ENCODE results near the gene ZDHHC1.
"Not testable (repeated sequence)": the region's sequence is repeated elsewhere in the genome, so short reads cannot be mapped to it uniquely, and the experiment has no call there.

The ZDHHC1 gene

DNA sequence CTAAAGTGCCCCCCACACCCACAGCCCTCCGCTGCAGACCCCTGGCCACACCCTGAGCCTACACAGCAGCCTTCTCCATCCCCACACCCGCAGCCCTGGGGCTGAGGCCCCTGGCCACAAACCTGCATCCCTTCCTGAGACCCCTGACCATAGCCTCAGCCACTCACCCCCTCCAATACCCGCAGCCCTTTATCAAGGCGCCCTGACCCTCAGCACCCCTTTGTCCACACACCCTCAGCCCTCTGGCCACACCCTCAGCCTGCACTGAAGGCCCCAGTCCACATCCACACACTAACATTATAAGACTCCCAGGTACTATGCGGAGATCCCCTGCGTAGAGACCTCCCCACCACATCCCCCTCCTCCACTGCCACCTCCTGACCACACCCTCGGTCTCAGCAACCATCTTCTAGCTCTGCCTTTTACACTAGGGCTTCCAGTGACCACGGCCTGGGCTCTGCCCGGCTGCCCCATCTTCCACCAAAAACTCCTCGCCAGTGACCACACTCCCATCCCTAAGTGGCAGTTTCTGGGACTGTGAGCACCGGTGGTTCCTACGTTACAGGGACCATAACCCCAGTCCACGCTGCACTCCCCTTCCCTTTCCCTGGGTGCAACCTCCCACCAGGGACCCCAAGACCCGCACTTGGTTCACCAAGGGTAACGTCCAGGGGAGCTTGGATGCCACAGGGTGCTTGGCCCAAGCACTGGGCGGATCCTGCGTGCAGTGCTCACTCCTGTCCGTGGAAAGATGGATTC is 23.8 kb downstream of the ZDHHC1 start:
- no peak for DNase-seq

- DNase-seq = no peak
Observed at GRCh38 chr16:67391424-67392300, 24.6 kb downstream of the ZDHHC1 start.

GRCh38 chr16:67390816-67391423 is 25.4 kb downstream of the ZDHHC1 start:
- DNase-seq = no peak

DNA sequence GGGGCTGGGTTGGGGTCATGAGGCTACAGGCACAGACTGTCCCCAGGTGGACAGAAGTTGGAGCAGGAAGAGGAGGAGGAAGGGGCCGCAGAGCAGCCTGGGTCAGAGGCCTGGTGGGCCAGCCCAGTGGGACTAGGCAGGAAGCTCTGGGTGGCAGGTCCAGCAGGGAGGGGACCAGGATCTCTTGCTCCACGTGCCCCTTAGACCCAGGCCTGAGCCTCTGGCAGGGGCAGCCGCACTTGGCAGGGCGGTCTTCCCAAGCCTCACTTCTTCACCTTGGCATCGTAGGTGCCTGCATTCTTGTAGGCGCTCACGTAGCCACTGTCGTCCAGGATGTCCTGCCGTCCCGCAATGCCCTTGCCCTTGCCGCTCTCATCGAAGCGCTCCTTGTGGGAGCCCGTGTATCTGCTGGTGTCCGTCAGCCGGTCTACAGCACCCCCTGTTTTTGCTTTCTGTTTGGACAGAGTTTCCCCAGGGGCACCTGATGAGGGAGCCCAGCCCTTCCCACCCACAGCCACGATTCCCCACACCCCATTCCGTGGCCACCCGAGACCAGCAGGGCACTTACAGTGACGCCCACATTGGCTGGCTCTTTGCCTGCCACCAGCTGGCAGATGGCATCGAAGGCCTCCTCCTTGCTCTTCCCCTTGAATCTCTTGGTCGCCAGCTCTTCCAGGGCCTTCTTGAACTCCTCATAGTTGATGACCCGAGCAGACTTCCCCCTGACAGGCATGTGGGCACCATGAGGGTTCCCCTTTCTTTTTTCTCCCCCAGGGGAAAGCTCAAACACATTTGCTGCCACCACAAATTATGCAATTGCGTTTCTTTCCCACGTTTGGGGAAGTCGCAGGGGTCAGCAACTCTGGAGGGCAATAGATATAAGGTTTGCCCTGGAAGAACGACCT is 26.1 kb downstream of the ZDHHC1 start:
- DNase-seq = no peak

DNA sequence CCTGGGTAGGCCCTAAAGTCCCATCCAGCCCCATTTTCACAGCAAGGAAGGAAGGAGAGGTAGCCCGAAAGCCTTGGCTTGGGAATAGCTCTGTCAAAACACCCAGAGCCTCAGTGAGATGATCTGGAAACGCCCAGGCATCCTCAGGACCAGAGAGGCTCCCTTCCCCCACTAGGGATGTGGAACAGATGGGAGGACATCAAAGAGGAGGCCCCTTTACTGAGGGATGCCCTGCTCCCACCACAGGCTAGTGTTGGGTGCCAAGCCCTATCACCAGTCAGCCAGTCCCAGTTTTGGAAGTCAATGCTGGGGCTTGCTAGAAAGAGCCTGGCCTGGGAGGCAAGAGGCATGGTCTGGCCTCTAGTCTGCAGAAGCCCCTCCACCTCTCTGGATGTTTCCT is 27.7 kb downstream of the ZDHHC1 start:
- DNase-seq = no peak

GRCh38 chr16:67388191-67388590 is 28.1 kb downstream of the ZDHHC1 start:
- DNase-seq = no peak

DNA sequence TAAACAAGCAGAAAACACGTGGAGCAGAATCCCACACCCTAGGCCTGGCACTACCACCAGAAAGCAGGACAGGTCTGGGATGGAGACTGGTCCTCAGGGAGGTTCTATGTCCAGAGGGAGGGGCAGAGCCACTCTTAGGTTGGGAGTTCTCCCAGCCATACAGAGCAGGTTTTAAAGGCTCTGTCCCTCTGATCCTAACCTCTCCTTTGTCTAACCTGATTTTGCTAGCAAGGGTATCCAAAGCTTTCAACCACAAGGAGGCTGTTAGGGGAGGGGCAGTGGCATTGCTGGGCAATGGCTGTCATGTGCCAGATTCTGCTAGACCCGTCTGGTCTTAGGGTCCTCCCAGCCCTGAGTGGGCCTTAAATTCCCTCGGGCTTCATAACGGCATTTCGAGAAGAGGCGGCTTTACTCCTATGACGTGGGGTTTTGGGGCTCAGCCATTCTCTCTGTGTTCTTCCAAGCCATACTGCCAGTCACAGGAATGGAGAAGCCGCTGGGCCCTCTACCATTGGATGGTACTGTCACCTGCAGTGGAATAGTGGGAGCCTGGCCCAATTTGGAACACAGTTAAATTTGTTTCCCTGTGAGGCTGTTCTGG is 28.7 kb downstream of the ZDHHC1 start:
- DNase-seq = no peak

DNA sequence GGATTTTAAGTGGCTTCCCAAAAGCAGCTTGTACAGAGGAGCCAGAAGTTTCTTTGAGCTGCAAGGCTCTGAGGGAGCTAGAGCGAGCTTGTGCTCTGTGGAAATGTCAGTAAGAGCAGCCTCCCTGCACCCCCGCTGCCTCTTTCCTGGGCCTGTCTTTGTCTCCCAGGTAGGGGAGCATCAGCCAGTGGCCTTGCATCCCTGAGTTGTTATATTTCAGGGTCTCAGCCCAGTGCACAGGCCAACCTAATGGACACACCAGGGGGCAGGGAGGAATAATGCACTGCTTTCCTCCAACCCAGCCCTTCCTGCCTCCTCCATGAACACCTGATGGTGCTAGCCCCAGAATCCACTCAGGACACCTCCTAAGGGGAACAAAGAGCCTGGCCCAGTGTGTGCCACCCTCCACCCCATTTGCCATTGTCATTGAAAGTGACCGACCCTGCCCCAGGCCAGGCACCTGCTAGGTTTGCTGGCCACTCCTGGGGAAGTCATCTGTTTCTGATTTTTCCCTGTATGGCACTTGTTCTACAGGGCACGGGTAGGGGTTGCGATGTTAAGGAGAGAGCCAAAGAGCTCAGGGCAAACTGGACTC is 29.3 kb downstream of the ZDHHC1 start:
- no peak for DNase-seq

DNA sequence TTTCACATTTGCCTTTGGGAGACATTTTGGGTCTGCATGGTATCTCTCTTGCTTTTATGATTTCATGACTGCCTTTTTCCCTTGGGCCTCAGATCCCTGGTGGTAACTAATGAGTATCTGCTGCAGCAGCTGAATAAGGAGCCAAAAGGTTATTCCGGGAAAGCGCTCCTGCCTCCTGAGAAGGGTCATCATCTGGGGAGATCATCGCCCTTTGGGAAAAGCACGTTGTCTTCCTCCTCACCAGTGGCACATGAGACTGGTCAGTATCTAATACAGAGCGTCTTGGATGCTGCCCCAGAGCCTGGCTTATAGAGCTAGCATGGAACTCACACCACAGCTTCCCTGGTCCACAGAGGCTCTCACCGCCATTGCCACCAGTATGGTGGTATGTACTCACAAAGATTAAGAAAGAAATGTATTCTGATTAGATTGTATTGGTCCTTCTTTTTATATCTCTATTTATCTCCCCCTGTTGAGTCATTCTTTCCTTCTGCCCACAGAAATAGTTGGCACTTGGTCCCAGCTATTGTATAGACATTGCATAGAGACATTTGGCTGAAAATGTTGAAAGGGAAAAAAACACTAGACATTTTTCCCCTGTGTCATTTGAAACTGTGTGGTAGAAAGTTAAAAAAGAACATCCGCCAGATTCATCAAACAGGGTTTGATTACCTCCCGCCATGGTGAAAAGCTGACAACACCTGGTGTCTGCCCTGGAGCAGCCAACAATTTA is 31.3 kb downstream of the ZDHHC1 start:
- DNase-seq = no peak

DNA sequence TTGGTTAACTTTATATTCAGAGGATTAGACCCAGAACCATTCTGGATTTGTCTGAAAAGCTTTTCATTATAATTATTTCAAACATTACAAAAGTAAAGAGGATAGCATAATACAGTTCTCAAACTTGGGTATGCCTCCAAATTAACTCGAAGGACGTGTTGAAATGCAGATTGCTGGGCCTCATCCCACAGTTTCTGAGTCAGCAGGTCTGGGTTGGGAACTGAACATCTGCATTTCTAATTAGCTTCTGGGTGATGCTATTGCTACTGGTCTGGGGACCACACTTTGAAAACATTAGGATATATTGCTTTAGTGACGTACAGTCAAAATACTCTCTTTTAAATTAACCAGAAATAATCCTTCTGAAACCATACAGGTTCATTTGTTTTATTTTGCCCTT is 33.0 kb downstream of the ZDHHC1 start:
- DNase-seq = no peak

- no peak for DNase-seq
Observed at GRCh38 chr16:67378642-67379041, 37.6 kb downstream of the ZDHHC1 start.

- not testable (repeated sequence) for DNase-seq
Observed at GRCh38 chr16:67376012-67376411, 40.3 kb downstream of the ZDHHC1 start.

DNA sequence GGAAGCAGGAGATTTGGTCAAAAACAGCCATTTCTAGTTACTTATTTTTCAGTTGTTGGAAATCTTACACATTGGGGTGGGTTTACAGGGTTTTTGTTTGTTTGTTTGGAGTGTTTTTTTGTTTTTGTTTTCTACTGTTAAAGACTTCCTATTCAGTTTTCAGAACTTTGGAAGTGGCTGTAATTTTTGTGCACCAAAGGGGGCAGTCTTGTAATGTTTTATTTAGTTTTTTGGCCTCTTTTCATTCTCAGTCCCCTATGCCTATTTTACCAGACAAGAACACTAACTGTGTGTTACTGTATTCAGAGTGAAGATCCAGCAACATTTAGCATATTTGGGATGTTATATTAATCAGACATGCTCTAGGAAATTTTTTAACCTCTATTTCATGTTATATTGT is 43.6 kb downstream of the ZDHHC1 start:
- no peak for DNase-seq

DNA sequence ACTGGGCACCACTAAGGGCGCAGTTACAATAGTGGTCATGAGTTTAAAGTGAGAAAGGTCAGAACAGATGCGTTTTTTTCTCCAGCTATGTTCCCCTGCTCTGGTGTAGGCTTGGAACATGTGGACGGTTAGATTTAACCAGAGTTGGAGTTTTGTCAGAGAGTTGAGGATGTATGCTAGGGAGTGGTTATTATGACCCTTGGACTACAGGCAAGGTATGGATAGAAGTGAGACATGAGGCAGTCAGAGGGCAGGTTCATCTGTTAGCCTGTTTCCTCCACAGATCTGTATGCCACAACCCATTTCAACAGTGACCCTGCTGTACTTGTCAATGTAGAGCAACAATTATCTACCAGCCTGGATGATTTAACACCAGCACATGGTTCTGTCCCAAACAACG is 45.6 kb downstream of the ZDHHC1 start:
- no peak for DNase-seq

DNA sequence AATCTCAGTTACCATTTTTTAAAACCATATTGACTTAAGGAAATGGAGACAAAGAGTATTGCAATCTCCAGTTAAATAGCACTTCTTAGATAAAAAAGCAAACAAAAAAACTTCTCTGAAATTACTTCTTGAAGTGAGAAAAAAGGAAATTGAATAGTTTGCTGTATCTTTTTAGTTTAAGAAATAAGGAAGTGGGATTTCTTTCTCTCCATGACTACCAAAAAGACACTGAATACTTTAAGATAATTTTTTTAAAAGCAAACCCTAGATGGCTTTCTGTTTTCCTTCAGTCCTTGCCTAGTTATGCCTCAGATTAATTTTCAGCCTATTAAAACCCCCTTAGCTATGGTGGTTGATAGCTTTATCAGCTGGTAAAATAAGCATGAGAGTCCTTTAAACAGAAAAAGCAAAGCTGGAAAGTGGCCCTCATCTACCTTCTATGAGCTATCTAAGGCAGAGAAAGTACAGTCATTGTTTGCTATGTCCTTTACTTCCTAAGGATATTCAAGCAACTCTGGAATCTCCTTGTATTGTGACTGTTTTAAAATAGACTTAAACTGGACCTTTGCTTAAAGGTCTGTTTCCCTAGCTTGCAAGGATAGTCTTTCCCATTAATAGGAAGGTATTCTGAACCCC is 51.6 kb downstream of the ZDHHC1 start:
- no peak for DNase-seq

GRCh38 chr16:67361038-67361437 is 55.2 kb downstream of the ZDHHC1 start:
- no peak for DNase-seq

DNA sequence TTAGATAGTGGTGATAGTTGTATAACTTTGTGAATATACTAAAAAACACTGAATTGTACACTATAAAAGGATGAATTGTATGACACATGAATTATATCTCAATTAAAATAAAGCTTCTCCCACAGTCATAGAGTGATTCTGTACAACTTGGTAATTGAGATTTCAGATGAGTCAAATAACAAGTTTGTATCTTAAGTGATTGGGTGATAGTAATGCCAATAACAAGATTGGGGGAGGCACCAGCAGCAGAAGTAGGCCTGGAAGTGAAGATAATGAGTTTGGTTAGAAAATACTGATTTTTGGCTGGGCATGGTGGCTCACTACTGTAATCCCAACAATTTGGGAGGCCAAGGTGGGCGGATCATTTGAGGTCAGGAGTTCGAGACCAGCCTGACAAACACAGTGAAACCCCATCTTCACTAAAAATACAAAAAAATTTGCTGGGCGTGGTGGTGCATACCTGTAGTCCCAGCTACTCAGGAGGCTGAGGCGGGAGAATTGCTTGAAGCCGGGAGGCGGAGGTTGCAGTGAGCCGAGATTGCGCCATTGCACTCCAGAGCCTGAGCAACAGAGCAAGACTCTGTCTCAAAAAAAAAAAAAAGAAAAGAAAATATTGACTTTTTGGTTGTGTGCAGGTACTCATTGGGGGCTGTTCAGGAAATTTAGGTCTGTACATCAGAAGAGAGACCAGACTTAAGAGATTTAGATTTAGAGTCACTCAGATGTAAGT is 56.6 kb downstream of the ZDHHC1 start:
- DNase-seq = not testable (repeated sequence)

DNA sequence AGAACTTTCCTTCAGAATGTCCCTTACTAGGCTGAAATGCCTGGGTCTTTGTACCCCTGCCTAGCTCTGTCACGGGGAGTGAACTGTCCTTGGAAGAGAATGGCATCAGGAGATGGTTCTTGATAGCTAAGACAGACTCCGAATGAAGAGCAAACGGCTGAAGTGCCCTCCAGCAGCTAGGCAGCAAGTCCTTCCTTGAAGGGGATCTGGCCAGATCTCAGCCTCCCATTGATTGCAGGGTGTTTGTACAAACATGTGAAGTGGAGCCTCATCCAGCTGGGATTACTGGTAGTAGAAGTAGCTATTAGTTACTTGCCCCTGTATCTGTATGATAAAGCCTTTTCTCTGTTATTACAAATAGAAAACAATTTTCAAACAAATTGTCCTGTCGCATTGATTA is 58.7 kb downstream of the ZDHHC1 start:
- DNase-seq = no peak

DNA sequence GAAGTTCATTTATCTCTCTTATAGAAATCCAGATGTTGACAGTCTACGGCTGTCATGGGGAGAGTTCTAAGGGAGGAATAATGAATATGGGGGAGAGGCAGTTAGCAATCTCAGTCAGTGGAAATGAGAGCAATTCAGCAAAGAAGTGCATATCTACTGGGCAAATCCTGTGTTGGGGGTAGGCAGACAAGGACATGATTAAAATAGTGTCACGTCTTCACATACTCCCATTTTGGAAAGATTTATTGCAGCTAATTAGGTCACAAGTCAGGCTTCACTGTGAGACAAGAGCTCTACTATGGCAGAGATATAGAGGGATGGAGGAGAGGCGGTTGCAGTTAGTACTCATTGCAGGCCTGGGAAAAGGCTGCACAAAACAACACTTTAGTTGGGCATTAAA is 59.9 kb downstream of the ZDHHC1 start:
- DNase-seq = no peak

- not testable (repeated sequence) for DNase-seq
Observed at GRCh38 chr16:67352463-67352862, 63.8 kb downstream of the ZDHHC1 start.

Data from cerebellar nuclear complex (tissue), 1 donor.